GM12878 (cell line): ENCODE results near the gene IFT172. TPM values are rescaled to one million over a fixed set of nuclear protein-coding genes. Genes with fewer than 3 reads are reported as not detected.

ENCODE experiments used
- ATAC-seq: fragments of 200-7000 bp; cut with Tn5 transposase; 3 replicates; pipeline ENCODE4 v1.9.1; 2020; ENCODE audit warnings: mild to moderate bottlenecking, moderate library complexity
- BruUV-seq: library from RNA; stranded (reverse); fragments of 400-500 nt; replicated peaks from 2 replicates; lab custom pipeline; 2021; lab: Mats Ljungman, UMichigan
- CTCF ChIA-PET: fragments of 300-600 bp; sonication (Branson Sonifier 250); formaldehyde crosslinking; extraction: SDS; loops from one replicate; lab custom pipeline; 2021; ENCODE audit warnings: inconsistent platforms; lab: Yijun Ruan, JAX
- POLR2A ChIA-PET: fragments of 350-600 bp; formaldehyde crosslinking; extraction: SDS; loops from one replicate; lab custom pipeline; 2021; ENCODE audit warnings: inconsistent platforms; lab: Charles Lee
- RAD21 ChIA-PET: fragments of 300-600 bp; sonication (Branson Sonifier 250); formaldehyde crosslinking; loops from one replicate; lab custom pipeline; 2023; ENCODE audit warnings: antibody characterized with exemption; ENCODE audit not compliant: unreplicated experiment; lab: Charles Lee
- SMC1A ChIA-PET: fragments of 300-600 bp; sonication (Branson Sonifier 250); formaldehyde crosslinking; loops from one replicate; lab custom pipeline; 2023; ENCODE audit not compliant: unreplicated experiment, uncharacterized antibody; lab: Charles Lee
- DNase-seq: peaks from one replicate; pipeline ENCODE4 v3.0.0-alpha.2; 2011; ENCODE audit warnings: low read depth, low spot score
- FAIRE-seq: peaks from 3 replicates; lab custom pipeline; 2011; peaks lifted over from hg19 to GRCh38; lab: Jason Lieb, UNC
- H2AFZ ChIP-seq: 2 replicates; pipeline ENCODE4 v1.6.0; 2011; ENCODE audit warnings: low read depth, low read length, control low read depth; ENCODE audit not compliant: control insufficient read depth
- H3K27ac ChIP-seq: 2 replicates; pipeline ENCODE4 v1.5.1; 2011; ENCODE audit warnings: control low read depth; ENCODE audit not compliant: control insufficient read depth, insufficient read depth
- H3K27me3 ChIP-seq, 2 experiments: replicated peaks in 1 of 2; 2 replicates each; pipeline versions ENCODE4 v1.6.0 to v1.6.1; 2011; ENCODE audit warnings: low read length in 1 of 2; ENCODE audit not compliant: control insufficient read depth in 2 of 2, insufficient read depth in 2 of 2
- H3K36me3 ChIP-seq, 2 experiments: 2 replicates each; pipeline ENCODE4 v1.5.1; 2011; ENCODE audit warnings: low read length in 1 of 2; ENCODE audit not compliant: control insufficient read depth in 2 of 2, insufficient read depth in 2 of 2
- H3K4me1 ChIP-seq: 2 replicates; pipeline ENCODE4 v1.6.1; 2011; ENCODE audit warnings: mild to moderate bottlenecking, low read length, moderate library complexity, mixed read lengths; ENCODE audit not compliant: control insufficient read depth, insufficient read depth
- H3K4me2 ChIP-seq: 2 replicates; pipeline ENCODE4 v1.6.0; 2011; ENCODE audit warnings: control low read depth; ENCODE audit not compliant: control insufficient read depth, insufficient read depth
- H3K4me3 ChIP-seq: fragments of 200-600 bp; sonication (generic); 2 replicates; pipeline ENCODE4 v1.5.1; 2016
- H3K79me2 ChIP-seq: 2 replicates; pipeline ENCODE4 v1.6.0; 2011; ENCODE audit warnings: low read length; ENCODE audit not compliant: control insufficient read depth, insufficient read depth
- H3K9ac ChIP-seq: 2 replicates; pipeline ENCODE4 v1.8.0; 2011; ENCODE audit warnings: low read length, control low read depth, mixed read lengths; ENCODE audit not compliant: control insufficient read depth, insufficient read depth
- H3K9me3 ChIP-seq: replicated peaks from 3 replicates; pipeline ENCODE4 v1.5.1; 2011; ENCODE audit warnings: mild to moderate bottlenecking, low read length; ENCODE audit not compliant: control insufficient read depth, insufficient read depth
- H4K20me1 ChIP-seq: 2 replicates; pipeline ENCODE4 v1.6.0; 2011; ENCODE audit not compliant: control insufficient read depth, insufficient read depth
- WRNIP1 ChIP-seq: IDR thresholded peaks from 2 replicates; pipeline ENCODE4 v1.6.1; 2011; ENCODE audit warnings: low read depth, low read length, improper control_type of control experiment, borderline replicate concordance
- ZNF274 ChIP-seq: IDR thresholded peaks from one replicate; pipeline ENCODE4 v1.8.0; 2011; ENCODE audit not compliant: insufficient read length, insufficient read depth
- ZNF592 ChIP-seq: fragments of 450-650 bp; IDR thresholded peaks from 2 replicates; pipeline ENCODE4 v1.6.1; 2017; ENCODE audit warnings: mild to moderate bottlenecking, moderate library complexity
- WGBS: methylation state at CpG from one replicate; pipeline ENCODE4 v1.1.6; 2016; ENCODE audit warnings: low lambda C conversion rate; ENCODE audit not compliant: insufficient replicate concordance, insufficient coverage; ENCODE audit errors: missing lambda C conversion rate; 5-methylcytosine and 5-hydroxymethylcytosine counted together
- in situ Hi-C: fragments of 300-500 bp; cut with MboI; formaldehyde crosslinking; loops from 9 replicates; pipeline ENCODE4 v1.14.3; 2018; ENCODE audit warnings: mixed read lengths
- intact Hi-C: fragments of 100-400 bp; cut with micrococcal nuclease; formaldehyde crosslinking; loops from one replicate; pipeline ENCODE4 v1.14.2; 2022; ENCODE audit not compliant: unreplicated experiment
- polyA plus RNA-seq, 11 experiments: library from polyadenylated mRNA; depleted of rRNA in 4 of 11; unstranded in 6 of 11; stranded (reverse) in 5 of 11; fragments of >200 nt; fragmentation: Nextera tagmentation in 4 of 11; fragmentation: Illumina TruSeq in 1 of 11; extraction: Ambion mirVana in 4 of 11; extraction: Trizol in 1 of 11; gene quantifications; 1 replicate in 1 of 11; 2 replicates in 10 of 11; pipeline versions ENCODE4 v1.2.1 to v1.2.3, GENCODE V29; 2011 to 2016; ENCODE audit warnings: inconsistent platforms in 2 of 11, missing spikeins in 2 of 11, low read depth in 1 of 11
- total RNA-seq, 4 experiments: library from RNA; depleted of rRNA in 3 of 4; stranded (reverse); fragments of >200 nt in 3 of 4; fragmentation: Illumina TruSeq in 1 of 4; extraction: Trizol in 1 of 4; gene quantifications; 2 replicates each; pipeline versions ENCODE4 v1.2.1 to v1.2.3, GENCODE V29; 2013 to 2021

IFT172 gene
- total and polyA plus RNA-seq, 10 of the 15 experiments (the other 5 are each of a cell fraction or from before 2014, with no cell fraction given) = 2.4 to 8.6 (median 6.2) TPM

GRCh38 chr2:27502142-27502541 is 12.6 kb upstream of the IFT172 start:
- intact Hi-C loops = no loop called here
- FAIRE-seq = no peak
- TF ChIP-seq WRNIP1 = no peak
- no peak for TF ChIP-seq ZNF592
- TF ChIP-seq ZNF274 = no peak
- TF ChIP-seq, all 136 proteins: peak for 0

More at GRCh38 chr2:27502142-27502541, 12.6 kb upstream of the IFT172 start:
- ATAC-seq (no peak), DNase-seq (no peak)
- Histone ChIP-seq H3K4me3 (no peak overlapping the region), H3K79me2 (no peaks in the 10 kb centered on the region), H3K9me3 (no peaks in the 10 kb centered on the region), H3K36me3 (no peaks in the 10 kb centered on the region), H3K9ac (no peak overlapping the region), H3K4me2 (no peak overlapping the region), H4K20me1 (no peaks in the 10 kb centered on the region), H3K4me1 (no peaks in the 10 kb centered on the region), H3K27ac (no peak overlapping the region), H2AFZ (no peak overlapping the region), H3K27me3 (peaks cover 0 to 2% of the 10 kb centered on the region in 2 experiments; a peak in 3 of 4 replicates)
- POLR2A ChIA-PET = interaction anchor here (0.6 kb wide), 1 partner anchor 644 kb away, joined by 3 read pairs; no protein-coding TSS in a partner anchor
- no TSS peak for BruUV-seq
- RAD21 ChIA-PET = no interaction called here
- SMC1A ChIA-PET = no interaction called here
- 54% methylated on average over 4 of the region's 4 CpGs for WGBS
- in situ Hi-C loops = no loop called here
- CTCF ChIA-PET = interaction anchor here (0.6 to 1.3 kb wide), 2 partner anchors 182 to 955 kb away, joined by 3 to 4 read pairs; no protein-coding TSS in a partner anchor
